Measurements from ENCODE around the gene RPL12. TPM values are rescaled to one million over a fixed set of nuclear protein-coding genes. Genes with fewer than 3 reads are reported as not detected.
A peak's percentile ranks its signal among the peaks of the same experiment; 100 is the strongest.

The RPL12 gene
- total and polyA plus RNA-seq, 2 of the 13 experiments (the other 11 are each of a cell fraction or from before 2014, with no cell fraction given): 1,551 to 2,590 TPM

DNA sequence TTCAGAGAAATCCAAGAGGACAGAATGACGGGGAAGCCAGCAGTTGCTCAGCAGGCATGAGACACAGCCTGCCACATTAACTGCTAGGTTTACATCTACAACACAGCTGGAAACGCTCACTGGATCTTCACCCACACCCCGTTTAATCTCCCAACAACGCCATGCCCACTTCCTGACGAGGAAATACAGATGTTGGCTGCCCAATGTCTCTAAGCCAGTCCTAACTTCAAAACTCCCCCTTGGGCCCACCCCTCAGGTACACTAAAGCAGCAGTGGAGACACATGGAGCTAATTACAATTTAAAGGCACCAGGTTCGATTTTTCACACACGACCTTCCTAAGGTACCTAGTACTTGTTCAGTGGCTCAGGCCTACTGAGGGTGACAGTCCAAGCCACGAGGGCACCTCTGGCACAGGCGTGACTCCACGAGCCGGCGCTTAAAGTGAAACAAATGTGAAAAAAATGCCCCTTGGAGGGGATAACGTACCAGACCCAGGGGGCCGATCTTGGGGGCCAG, 904 bp downstream of the RPL12 start (continued):
- no peak for TF ChIP-seq NR1H2 (CRISPR knock-in tag; IDR thresholded peaks at IDR 0.05; ENCODE audit: borderline replicate concordance, low read depth)
- TF ChIP-seq WIZ (CRISPR knock-in tag; IDR thresholded peaks at IDR 0.05): no peak
- 0 out of 4 replicates have a peak, but pooled peaks of 1 of the 2 experiments have one; percentile 38 for TF ChIP-seq POLR2A (IDR thresholded peaks at IDR 0.05; ENCODE audit: insufficient read depth in 1 of 2, low read depth in 2 of 2, low read length in 2 of 2)
- no peak for TF ChIP-seq RELA (CRISPR knock-in tag; IDR thresholded peaks at IDR 0.05)
- TF ChIP-seq NFKB2 (CRISPR knock-in tag; IDR thresholded peaks at IDR 0.05; ENCODE audit: borderline replicate concordance): 0 out of 2 replicates have a peak, but pooled peaks have one; percentile 6
- TF ChIP-seq, protein P1, sequence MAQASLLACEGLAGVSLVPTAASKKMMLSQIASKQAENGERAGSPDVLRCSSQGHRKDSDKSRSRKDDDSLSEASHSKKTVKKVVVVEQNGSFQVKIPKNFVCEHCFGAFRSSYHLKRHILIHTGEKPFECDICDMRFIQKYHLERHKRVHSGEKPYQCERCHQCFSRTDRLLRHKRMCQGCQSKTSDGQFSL (CRISPR knock-in tag; IDR thresholded peaks at IDR 0.05): no peak
- TF ChIP-seq, protein P2, sequence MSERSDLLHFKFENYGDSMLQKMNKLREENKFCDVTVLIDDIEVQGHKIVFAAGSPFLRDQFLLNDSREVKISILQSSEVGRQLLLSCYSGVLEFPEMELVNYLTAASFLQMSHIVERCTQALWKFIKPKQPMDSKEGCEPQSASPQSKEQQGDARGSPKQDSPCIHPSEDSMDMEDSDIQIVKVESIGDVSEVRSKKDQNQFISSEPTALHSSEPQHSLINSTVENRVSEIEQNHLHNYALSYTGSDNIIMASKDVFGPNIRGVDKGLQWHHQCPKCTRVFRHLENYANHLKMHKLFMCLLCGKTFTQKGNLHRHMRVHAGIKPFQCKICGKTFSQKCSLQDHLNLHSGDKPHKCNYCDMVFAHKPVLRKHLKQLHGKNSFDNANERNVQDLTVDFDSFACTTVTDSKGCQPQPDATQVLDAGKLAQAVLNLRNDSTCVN (CRISPR knock-in tag; IDR thresholded peaks at IDR 0.05; ENCODE audit: borderline replicate concordance): no peak
- no peak for TF ChIP-seq ZNF83 (CRISPR knock-in tag; IDR thresholded peaks at IDR 0.05; ENCODE audit: borderline replicate concordance)
- TF ChIP-seq CENPT (CRISPR knock-in tag; IDR thresholded peaks at IDR 0.05; ENCODE audit: low read depth): no peak
- TF ChIP-seq ZNF766 (CRISPR knock-in tag; IDR thresholded peaks at IDR 0.05; ENCODE audit: borderline replicate concordance): peak; percentile 22; the same call in 1 of the 2 replicates
- no peak for TF ChIP-seq SIX1 (CRISPR knock-in tag; IDR thresholded peaks at IDR 0.05; ENCODE audit: borderline replicate concordance)
- TF ChIP-seq ZNF792 (CRISPR knock-in tag; IDR thresholded peaks at IDR 0.05): no peak

Data from HepG2 (cell line).